Measurements from ENCODE around the gene MYO1C. TPM values are rescaled to one million over a fixed set of nuclear protein-coding genes. Genes with fewer than 3 reads are reported as not detected.

The MYO1C gene
- total RNA-seq, 1 experiment from 2014 or later: 200 TPM

GRCh38 chr17:1506649-1507267, 14.3 kb upstream of the MYO1C start:
- DNase-seq (ENCODE audit: low spot score): no peak

- DNase-seq (ENCODE audit: low spot score): no peak
Observed at GRCh38 chr17:1505586-1505985, 13.1 kb upstream of the MYO1C start.

- no peak for DNase-seq (ENCODE audit: low spot score)
Observed at GRCh38 chr17:1504866-1505265, 12.4 kb upstream of the MYO1C start.

GRCh38 chr17:1503699-1504098, 11.2 kb upstream of the MYO1C start:
- no peak for DNase-seq (ENCODE audit: low spot score)

- DNase-seq (ENCODE audit: low spot score): no peak
Observed at GRCh38 chr17:1498869-1499268, 6.4 kb upstream of the MYO1C start.

- no peak for DNase-seq (ENCODE audit: low spot score)
Observed at GRCh38 chr17:1498233-1498632, 5.7 kb upstream of the MYO1C start.

GRCh38 chr17:1497831-1498230, 5.3 kb upstream of the MYO1C start:
- no peak for DNase-seq (ENCODE audit: low spot score)

- no peak for DNase-seq (ENCODE audit: low spot score)
Observed at GRCh38 chr17:1496869-1497268, 4.4 kb upstream of the MYO1C start.

GRCh38 chr17:1495265-1495989, 2.9 kb upstream of the MYO1C start:
- DNase-seq (ENCODE audit: low spot score): no peak

- DNase-seq (ENCODE audit: low spot score): no peak
Observed at GRCh38 chr17:1494736-1495253, 2.3 kb upstream of the MYO1C start.

GRCh38 chr17:1494203-1494602, 1.7 kb upstream of the MYO1C start:
- DNase-seq (ENCODE audit: low spot score): no peak

GRCh38 chr17:1493291-1493980, 950 bp upstream of the MYO1C start:
- peak; percentile 71 for DNase-seq (ENCODE audit: low spot score)

- peak; percentile 60 for DNase-seq (ENCODE audit: low spot score)
Observed at GRCh38 chr17:1491443-1492248, 840 bp downstream of the MYO1C start.

GRCh38 chr17:1490643-1491442, 1.6 kb downstream of the MYO1C start:
- DNase-seq (ENCODE audit: low spot score): peak; percentile 51

- no peak for DNase-seq (ENCODE audit: low spot score)
Observed at GRCh38 chr17:1488826-1489270, 3.6 kb downstream of the MYO1C start.

GRCh38 chr17:1487939-1488825, 4.3 kb downstream of the MYO1C start:
- peak; percentile 85 for DNase-seq (ENCODE audit: low spot score)

- peak; percentile 83 for DNase-seq (ENCODE audit: low spot score)
Observed at GRCh38 chr17:1486802-1487695, 5.4 kb downstream of the MYO1C start.
